ENCODE data around the gene SLC4A1AP. TPM values are rescaled to one million over a fixed set of nuclear protein-coding genes. Genes with fewer than 3 reads are reported as not detected.

Gene SLC4A1AP
- total and polyA plus RNA-seq, 2 of the 13 experiments (the other 11 are each of a cell fraction or from before 2014, with no cell fraction given): 15.3 to 44.6 TPM

GRCh38 chr2:27663285-27664153 lies at the start of gene SLC4A1AP, which contains the start of gene SUPT7L (continued):
- peak; percentile 36 for TF ChIP-seq ZNF407 (CRISPR knock-in tag; IDR thresholded peaks at IDR 0.05; ENCODE audit: not compliant biosample characterization)
- TF ChIP-seq TP53 (CRISPR knock-in tag; conservative IDR thresholded peaks at IDR 0.05): peak; percentile 85; the same call in 1 of the 2 replicates
- TF ChIP-seq SP2 (CRISPR knock-in tag; IDR thresholded peaks at IDR 0.05): peak; percentile 54
- TF ChIP-seq ZNF337 (CRISPR knock-in tag; IDR thresholded peaks at IDR 0.05; ENCODE audit: borderline replicate concordance, low read depth): peak; percentile 92; the same call in 1 of the 2 replicates
- peak; percentile 65; the same call in 1 of the 2 replicates for TF ChIP-seq ZNF704 (CRISPR knock-in tag; IDR thresholded peaks at IDR 0.05; ENCODE audit: borderline replicate concordance)
- TF ChIP-seq ZNF543 (CRISPR knock-in tag; IDR thresholded peaks at IDR 0.05): 0 out of 2 replicates have a peak, but pooled peaks have one; percentile 54
- TF ChIP-seq NFE2L1 (CRISPR knock-in tag; IDR thresholded peaks at IDR 0.05; ENCODE audit: borderline replicate concordance): no peak
- peak; percentile 84; the same call in 1 of the 2 replicates for TF ChIP-seq ZNF33B (CRISPR knock-in tag; IDR thresholded peaks at IDR 0.05)
- peak; percentile 97 for TF ChIP-seq ZNF574 (CRISPR knock-in tag; IDR thresholded peaks at IDR 0.05)
- TF ChIP-seq ZNF430 (CRISPR knock-in tag; IDR thresholded peaks at IDR 0.05): peak; percentile 96; the same call in 1 of the 2 replicates
- peak; percentile 18; the same call in 1 of the 2 replicates for TF ChIP-seq NFE2L2 (IDR thresholded peaks at IDR 0.05; ENCODE audit: low read length)
- TF ChIP-seq RAD21 (CRISPR knock-in tag; IDR thresholded peaks at IDR 0.05): no peak
- peak; percentile 98 for TF ChIP-seq ZNF670 (CRISPR knock-in tag; IDR thresholded peaks at IDR 0.05; ENCODE audit: borderline replicate concordance)
- no peak for TF ChIP-seq SCMH1 (CRISPR knock-in tag; IDR thresholded peaks at IDR 0.05; ENCODE audit: borderline replicate concordance)
- TF ChIP-seq ZBTB20 (CRISPR knock-in tag; IDR thresholded peaks at IDR 0.05; ENCODE audit: borderline replicate concordance, low read depth): no peak; the same call in 1 of the 2 replicates
- peak; percentile 67; the same call in 1 of the 2 replicates for TF ChIP-seq NR2F2 (IDR thresholded peaks at IDR 0.05; ENCODE audit: borderline replicate concordance, low read depth)

Data from HepG2 (cell line).